ENCODE data around the gene RPS27.
"Not testable (repeated sequence)": the region's sequence is repeated elsewhere in the genome, so short reads cannot be mapped to it uniquely, and the experiment has no call there.

Gene RPS27

DNA sequence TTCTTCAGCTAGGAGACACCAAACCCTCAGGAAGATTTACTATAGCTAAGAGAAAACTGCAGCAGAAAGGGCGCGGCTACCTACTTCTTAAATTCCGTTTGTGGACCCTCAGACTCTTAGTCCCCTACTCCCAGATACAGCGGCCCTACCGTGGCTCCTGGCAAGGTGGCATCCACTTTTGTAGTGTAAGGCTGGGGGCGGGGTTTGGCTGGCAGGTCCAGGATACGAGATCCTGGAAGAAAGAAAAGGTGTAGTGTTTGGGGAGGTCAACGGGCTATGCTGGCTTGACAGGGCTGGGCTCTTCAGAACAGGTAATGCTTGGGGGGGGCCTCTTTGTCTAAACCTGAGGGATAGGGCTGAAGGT is 22.6 kb upstream of the RPS27 start:
- FAIRE-seq (no peak), DNase-seq (ENCODE audit: insufficient read length, low spot score) (no peak)
- no peak for TF ChIP-seq POLR2A (IDR thresholded peaks at IDR 0.05; ENCODE audit: low read depth, low read length)

- FAIRE-seq: no peak
- no peak for TF ChIP-seq POLR2A (IDR thresholded peaks at IDR 0.05; ENCODE audit: low read depth, low read length)
- no peak for DNase-seq (ENCODE audit: insufficient read length, low spot score)
These were observed 22.2 kb upstream of the RPS27 start for GRCh38 chr1:153968408-153968807.

DNA sequence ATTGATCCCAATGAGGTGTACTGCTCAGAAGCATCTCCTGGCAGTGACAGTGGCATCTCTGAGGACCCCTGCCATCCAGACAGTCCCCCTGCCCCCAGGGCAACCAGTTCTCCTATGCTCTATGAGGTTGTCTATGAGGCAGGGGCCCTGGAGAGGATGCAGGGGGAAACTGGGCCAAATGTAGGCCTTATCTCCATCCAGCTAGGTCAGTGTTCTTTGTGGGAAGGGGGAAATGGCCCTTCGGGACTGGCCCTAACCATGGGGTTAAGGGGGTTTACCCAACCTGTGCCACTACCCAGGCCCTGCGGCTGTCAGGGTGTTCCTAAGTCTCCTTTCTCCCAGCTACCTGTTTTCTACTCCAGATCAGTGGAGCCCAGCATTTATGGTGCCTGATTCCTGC is 21.6 kb upstream of the RPS27 start:
- DNase-seq (ENCODE audit: insufficient read length, low spot score): no peak
- TF ChIP-seq POLR2A (IDR thresholded peaks at IDR 0.05; ENCODE audit: low read depth, low read length): no peak
- FAIRE-seq: no peak

- no peak for DNase-seq (ENCODE audit: insufficient read length, low spot score)
- no peak for TF ChIP-seq POLR2A (IDR thresholded peaks at IDR 0.05; ENCODE audit: low read depth, low read length)
- FAIRE-seq: no peak
These were observed 20.2 kb upstream of the RPS27 start for GRCh38 chr1:153970346-153970745.

- FAIRE-seq: no peak
- no peak for DNase-seq (ENCODE audit: insufficient read length, low spot score)
- TF ChIP-seq POLR2A (IDR thresholded peaks at IDR 0.05; ENCODE audit: low read depth, low read length): no peak
These were observed 17.5 kb upstream of the RPS27 start for GRCh38 chr1:153973071-153973470.

GRCh38 chr1:153973525-153973924 is 17.0 kb upstream of the RPS27 start:
- no peak for TF ChIP-seq POLR2A (IDR thresholded peaks at IDR 0.05; ENCODE audit: low read depth, low read length)
- no peak for FAIRE-seq
- DNase-seq (ENCODE audit: insufficient read length, low spot score): no peak

GRCh38 chr1:153976819-153977249 is 13.7 kb upstream of the RPS27 start:
- no peak for DNase-seq (ENCODE audit: insufficient read length, low spot score)
- FAIRE-seq: no peak
- TF ChIP-seq POLR2A (IDR thresholded peaks at IDR 0.05; ENCODE audit: low read depth, low read length): no peak

- peak; percentile 64 for DNase-seq (ENCODE audit: insufficient read length, low spot score)
- TF ChIP-seq POLR2A (IDR thresholded peaks at IDR 0.05; ENCODE audit: low read depth, low read length): peak; percentile 67
- no peak for FAIRE-seq
These were observed 13.0 kb upstream of the RPS27 start, which contains the start of gene JTB for GRCh38 chr1:153977250-153978240. TSS of gene JTB (minus strand) at chr1:153977674. CDS start at chr1:153977252, 422 bp downstream.

DNA sequence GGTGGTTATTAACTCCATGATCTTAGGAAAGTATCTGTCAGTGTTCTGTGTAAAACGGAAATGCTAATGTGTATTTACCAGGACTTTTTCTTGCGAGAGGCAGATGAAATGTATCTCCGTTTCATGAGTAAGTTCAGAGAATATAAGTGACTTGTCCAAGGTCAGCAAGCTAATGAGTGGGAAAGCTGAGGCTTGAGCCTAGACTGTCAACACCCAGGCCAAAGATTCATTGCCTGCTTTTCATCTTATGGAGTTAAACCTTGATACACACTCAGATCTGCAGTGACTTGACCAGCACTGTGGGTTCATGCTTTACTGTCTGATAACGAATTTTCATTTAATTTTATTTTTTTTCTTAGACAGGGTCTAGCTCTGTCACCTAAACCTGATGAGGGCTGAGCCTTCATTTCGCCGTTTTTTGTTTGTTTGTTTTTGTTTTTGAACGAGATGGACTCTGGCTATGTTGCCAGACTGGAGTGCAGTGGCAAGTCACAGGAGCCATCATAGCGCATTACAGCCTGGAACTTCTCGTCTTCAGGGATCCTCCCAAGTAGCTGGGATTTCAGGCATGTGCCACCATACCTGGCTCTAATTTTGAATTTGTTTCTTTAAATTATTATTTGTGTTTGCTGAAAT is 12.2 kb upstream of the RPS27 start:
- FAIRE-seq (no peak), DNase-seq (ENCODE audit: insufficient read length, low spot score) (no peak)
- no peak for TF ChIP-seq POLR2A (IDR thresholded peaks at IDR 0.05; ENCODE audit: low read depth, low read length)

DNA sequence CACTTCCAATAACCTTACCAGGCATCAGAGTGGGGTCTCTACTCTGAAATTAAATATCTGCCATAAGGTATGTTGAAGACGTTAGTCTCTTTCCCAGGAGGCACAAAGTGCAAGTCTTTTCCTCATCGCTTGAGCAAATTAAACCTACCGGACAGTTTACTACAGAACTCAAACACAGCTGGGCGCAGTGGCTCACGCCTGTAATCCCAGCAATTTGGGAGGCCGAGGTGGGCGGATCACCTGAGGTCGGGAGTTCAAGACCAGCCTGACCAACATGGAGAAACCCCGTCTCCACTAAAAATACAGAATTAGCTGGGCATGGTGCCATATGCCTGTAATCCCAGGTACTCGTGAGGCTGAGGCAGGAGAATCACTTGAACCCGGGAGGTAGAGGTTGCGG is 11.5 kb upstream of the RPS27 start:
- DNase-seq (ENCODE audit: insufficient read length, low spot score); FAIRE-seq: not testable (repeated sequence)

DNA sequence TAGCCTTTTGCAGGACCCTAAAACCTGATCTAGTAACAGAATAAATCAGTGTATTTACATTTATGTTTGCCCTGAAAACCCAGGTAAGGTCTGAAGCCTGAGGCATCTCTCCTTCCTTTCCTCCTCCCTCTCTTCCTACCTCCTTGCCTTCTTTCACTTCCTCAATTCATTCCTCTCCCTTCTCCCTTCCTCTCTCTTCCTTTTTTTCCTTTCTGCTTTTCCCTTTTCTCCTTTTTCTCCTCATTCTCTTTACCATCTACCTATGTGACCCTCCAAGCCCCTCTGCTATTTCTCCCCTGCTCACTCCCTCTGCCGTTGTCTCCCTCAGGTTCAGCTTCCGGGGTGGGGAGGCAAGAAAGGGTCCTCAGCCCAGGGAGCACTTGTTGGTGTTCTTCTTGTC is 8.8 kb upstream of the RPS27 start:
- not testable (repeated sequence) for FAIRE-seq; DNase-seq (ENCODE audit: insufficient read length, low spot score)

GRCh38 chr1:153984123-153984894 is 6.3 kb upstream of the RPS27 start:
- FAIRE-seq (no peak), DNase-seq (ENCODE audit: insufficient read length, low spot score) (no peak)
- no peak for TF ChIP-seq POLR2A (IDR thresholded peaks at IDR 0.05; ENCODE audit: low read depth, low read length)

GRCh38 chr1:153985341-153985912 is 5.1 kb upstream of the RPS27 start:
- no peak for FAIRE-seq

More at GRCh38 chr1:153985341-153985912, 5.1 kb upstream of the RPS27 start:
- no peak for DNase-seq (ENCODE audit: insufficient read length, low spot score)
- peak; percentile 64 for TF ChIP-seq POLR2A (IDR thresholded peaks at IDR 0.05; ENCODE audit: low read depth, low read length)
